ENCODE measurements around the gene FAM163A. TPM values are rescaled to one million over a fixed set of nuclear protein-coding genes. Genes with fewer than 3 reads are reported as not detected.
"Not testable (repeated sequence)": the region's sequence is repeated elsewhere in the genome, so short reads cannot be mapped to it uniquely, and the experiment has no call there.

FAM163A gene
- polyA plus RNA-seq, 10 donors = 0.05 to 0.76 (median 0.26) TPM; not detected in 1

DNA sequence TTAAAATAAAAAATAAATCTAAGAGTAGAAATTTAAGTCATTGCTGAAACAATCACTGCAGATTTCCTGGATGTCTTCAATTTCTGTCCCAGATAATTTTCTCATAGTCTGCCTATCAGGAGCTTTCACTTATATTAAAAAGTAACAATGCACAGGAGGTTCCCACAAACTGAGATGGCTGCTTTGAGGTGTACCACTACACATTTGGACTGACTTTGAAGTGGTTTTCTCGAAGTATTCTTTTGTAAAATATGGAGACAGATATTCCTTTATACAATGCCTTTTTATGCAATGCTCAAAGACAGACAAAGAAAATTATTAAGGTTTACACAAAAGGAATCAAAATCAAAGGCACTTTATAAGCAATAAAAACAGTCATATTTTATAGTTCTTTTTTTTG, 110.0 kb downstream of the FAM163A start:
- no peak for DNase-seq

DNA sequence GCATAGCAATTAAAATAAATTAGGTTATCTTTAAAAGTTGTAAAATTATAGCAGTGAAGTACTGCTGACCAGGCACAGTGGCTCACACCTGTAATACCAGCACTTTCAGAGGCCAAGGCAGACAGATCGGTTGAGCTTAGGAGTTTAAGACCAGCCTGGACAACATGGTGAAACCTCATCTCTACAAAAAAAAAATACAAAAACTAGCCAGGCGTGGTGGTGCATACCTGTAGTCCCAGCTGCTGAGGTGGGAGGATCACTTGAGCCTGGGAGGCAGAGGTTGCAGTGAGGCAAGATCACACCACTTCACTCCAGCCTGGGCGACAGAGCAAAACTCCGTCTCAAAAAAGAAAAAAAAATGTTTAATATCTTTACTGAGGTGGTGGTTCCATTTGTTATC, 112.7 kb downstream of the FAM163A start:
- not testable (repeated sequence) for DNase-seq

DNA sequence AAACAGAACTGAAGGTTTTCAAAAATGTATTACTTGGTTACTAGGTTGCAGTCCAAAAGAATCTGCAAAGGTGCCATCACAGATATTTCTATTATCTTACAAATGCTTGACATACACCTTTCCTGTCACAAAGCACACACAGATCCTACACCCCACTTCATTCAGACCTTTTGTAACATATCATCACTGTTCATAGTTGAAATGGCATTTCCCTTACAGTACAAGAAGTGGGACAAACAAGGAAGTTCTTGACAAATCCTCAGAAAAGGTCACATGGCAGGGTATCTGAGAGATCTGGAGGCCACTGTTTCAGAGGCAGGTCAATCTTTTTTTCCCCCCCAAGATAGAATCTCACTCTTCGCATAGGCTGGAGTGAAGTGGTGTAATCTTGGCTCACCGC, 113.2 kb downstream of the FAM163A start:
- no peak for DNase-seq

DNA sequence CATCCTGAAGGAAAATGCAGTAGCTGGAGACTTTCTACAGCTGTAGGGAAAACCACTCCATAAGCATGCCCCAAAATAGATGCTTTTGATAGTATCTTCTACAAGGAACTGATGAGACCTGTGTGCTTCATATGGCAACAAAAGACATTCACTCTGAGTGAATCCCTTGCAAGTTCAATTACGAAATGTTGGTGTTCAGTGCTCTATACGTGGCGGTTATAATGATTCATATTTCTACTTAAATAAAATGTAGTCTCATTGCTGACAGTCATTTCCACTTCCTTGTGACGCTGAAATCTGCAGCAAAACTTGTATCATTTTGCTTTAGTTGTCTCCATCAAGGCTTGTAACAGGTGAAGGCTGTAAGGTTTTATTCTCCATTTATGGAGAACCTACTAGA, 113.9 kb downstream of the FAM163A start:
- DNase-seq = no peak

DNA sequence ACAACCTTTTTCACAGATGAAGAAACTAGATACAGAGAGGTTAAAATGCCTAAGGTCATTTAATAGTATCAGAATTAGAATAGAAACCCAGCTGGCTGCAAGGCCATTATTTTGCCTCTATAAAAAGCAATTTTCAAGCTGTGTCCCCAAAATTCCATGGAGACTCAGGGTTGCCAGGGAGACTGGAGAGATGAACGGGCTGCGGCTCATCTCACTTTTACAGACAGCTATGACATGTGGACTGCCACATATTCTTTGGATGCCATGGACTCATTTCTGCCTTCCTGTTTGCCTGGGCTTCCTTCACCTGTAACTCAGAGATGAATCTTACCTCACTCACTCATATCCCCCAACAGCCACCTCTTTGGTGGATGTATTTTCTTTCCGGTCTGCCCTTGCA, 117.6 kb downstream of the FAM163A start:
- DNase-seq = no peak

DNA sequence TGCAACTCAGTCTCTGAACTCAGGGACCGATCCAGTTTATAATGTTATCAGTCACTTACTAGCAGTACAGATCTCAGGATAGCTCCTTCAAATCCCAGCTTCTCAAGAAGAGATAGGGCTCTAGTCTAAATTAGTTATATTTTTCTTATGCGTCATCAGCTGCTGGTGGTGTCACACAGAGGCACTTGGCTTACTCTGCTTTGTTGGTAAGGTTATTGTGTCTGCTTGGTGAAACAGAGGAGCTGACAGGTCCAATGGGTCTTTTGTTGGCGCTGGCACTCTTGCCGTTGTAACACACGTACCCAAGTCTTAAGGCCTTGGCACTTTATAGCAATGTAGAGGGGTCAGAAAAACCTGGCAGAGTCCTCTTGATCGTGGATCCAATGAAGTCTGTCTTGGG, 122.3 kb downstream of the FAM163A start:
- DNase-seq = no peak

Other genes starting within 250 kb of the FAM163A start
- gene NPHS2, start 167.3 kb upstream of the FAM163A start, polyA plus RNA-seq (ENCODE audit: insufficient read length in 10 of 10) = under 1 TPM in 4 of 10 donors, not detected in 6; 0.09 to 0.50 (median 0.13) TPM
- gene TDRD5, start 151.5 kb upstream of the FAM163A start, polyA plus RNA-seq (ENCODE audit: insufficient read length in 10 of 10) = under 1 TPM in 3 of 10 donors, not detected in 7; 0.05 to 0.94 (median 0.26) TPM
- gene TOR1AIP2, start 134.5 kb downstream of the FAM163A start, polyA plus RNA-seq (ENCODE audit: insufficient read length in 10 of 10) = 10 to 100 TPM; 23.6 to 38.8 (median 30.7) TPM
- gene TOR1AIP1, start 139.0 kb downstream of the FAM163A start, polyA plus RNA-seq (ENCODE audit: insufficient read length in 10 of 10) = 10 to 100 TPM; 45.2 to 65.1 (median 52.2) TPM
- 10 to 100 TPM; 23.1 to 39.9 (median 29.8) TPM for gene CEP350, start 211.5 kb downstream of the FAM163A start, polyA plus RNA-seq (ENCODE audit: insufficient read length in 10 of 10)